Measurements from ENCODE around the gene GNG7. TPM values are rescaled to one million over a fixed set of nuclear protein-coding genes. Genes with fewer than 3 reads are reported as not detected.

GNG7 gene
- total RNA-seq, 1 donor from 2014 or later: 1.8 TPM

Small RNA genes within 50 kb of the gene (microRNA-seq; reads per million reads assigned to microRNA genes)
- gene MIR7850: not detected

Other genes with a start within 250 kb of the GNG7 start
- 64.0 and 72.1 TPM in 2 replicates for gene LMNB2, start 245.7 kb downstream of the GNG7 start, total RNA-seq
- gene GADD45B, start 226.6 kb downstream of the GNG7 start, total RNA-seq: 161 and 190 TPM in 2 replicates
- gene DIRAS1, start 18.7 kb upstream of the GNG7 start, total RNA-seq: 5.9 and 9.3 TPM in 2 replicates
- gene SLC39A3, start 37.3 kb upstream of the GNG7 start, total RNA-seq: 30.0 and 38.0 TPM in 2 replicates
- gene SGTA, start 80.6 kb upstream of the GNG7 start, total RNA-seq: 69.0 and 76.1 TPM in 2 replicates
- 60.3 and 73.4 TPM in 2 replicates for gene THOP1, start 82.8 kb upstream of the GNG7 start, total RNA-seq
- 3.1 and 3.6 TPM in 2 replicates for gene ZNF554, start 117.2 kb upstream of the GNG7 start, total RNA-seq
- gene ZNF555, start 138.8 kb upstream of the GNG7 start, total RNA-seq: 6.0 and 8.8 TPM in 2 replicates
- gene ZNF556, start 164.6 kb upstream of the GNG7 start, total RNA-seq: not detected in 2 replicates
- gene ZNF57, start 198.2 kb upstream of the GNG7 start, total RNA-seq: not detected in 2 replicates
- gene ZNF77, start 242.3 kb upstream of the GNG7 start, total RNA-seq: 1.4 and 1.5 TPM in 2 replicates

All from astrocyte (in vitro differentiated cells and primary cell).